ENCODE results near the gene EIF2A. TPM values are rescaled to one million over a fixed set of nuclear protein-coding genes. Genes with fewer than 3 reads are reported as not detected.

EIF2A gene
- total and polyA plus RNA-seq, 2 of the 13 experiments (the other 11 are each of a cell fraction or from before 2014, with no cell fraction given) = 124 to 139 TPM

- in situ Hi-C loops (cut with HindIII; ENCODE audit: extremely low pct_ligation_motif_present, low pct_unique_long_range_greater_than_20kb) = no loop called here
- Histone ChIP-seq H3K9ac (ENCODE audit: insufficient read depth, low read depth, low read length) (no peak overlapping the region), H3K4me1 (ENCODE audit: insufficient read depth, low read length) (peaks cover 12% of the 10 kb centered on the region), H3K27me3 (ENCODE audit: control insufficient read depth in 1 of 2, insufficient read depth in 2 of 2, low read length in 2 of 2) (no peaks in the 10 kb centered on the region), H3K36me3 (replicated peaks in 1 of 2; ENCODE audit: control insufficient read depth in 1 of 2, insufficient read depth in 2 of 2, low read length in 2 of 2) (peaks cover 0 to 4% of the 10 kb centered on the region in 2 experiments; a peak in 1 of 5 replicates), H2AFZ (ENCODE audit: low read length) (no peak overlapping the region), H3K4me2 (ENCODE audit: low read depth, low read length) (peak overlapping the region; percentile 32; the same call in 1 of the 2 replicates), H3K27ac (ENCODE audit: extremely low read length, insufficient read depth, low read length) (no peak overlapping the region), H3K9me3 (ENCODE audit: low read length) (no peaks in the 10 kb centered on the region), H3K4me3 (replicated peaks in 1 of 3; ENCODE audit: insufficient read depth in 1 of 3, low read depth in 2 of 3, low read length in 3 of 3) (no peak overlapping the region), H4K20me1 (ENCODE audit: insufficient read depth, low read length) (no peaks in the 10 kb centered on the region), H3K79me2 (ENCODE audit: insufficient read depth, low read length) (no peaks in the 10 kb centered on the region)
- intact Hi-C loops (cut with micrococcal nuclease; ENCODE audit: unreplicated experiment) = no loop called here
- FAIRE-seq (no peak), DNase-seq (ENCODE audit: low spot score) (no peak), ATAC-seq (peak; percentile 46; the same call in 1 of the 3 replicates)
- 60% methylated on average over 1 of the region's 1 CpG for WGBS (ENCODE audit: low lambda C conversion rate)
- no TSS peak for BruUV-seq (replicated peaks)
- CTCF ChIA-PET (ENCODE audit: low intra/inter-chr PET ratio, low total read pairs) = no interaction called here
- POLR2A ChIA-PET = interaction anchor here (0.6 kb wide), 1 partner anchor 1109 kb away, joined by 3 read pairs; no protein-coding TSS in a partner anchor
- no peak for TF ChIP-seq SKIL (CRISPR knock-in tag; IDR thresholded peaks at IDR 0.05; ENCODE audit: borderline replicate concordance)
- no peak for TF ChIP-seq DRAP1 (CRISPR knock-in tag; IDR thresholded peaks at IDR 0.05)
- TF ChIP-seq ZNF589 (CRISPR knock-in tag; conservative IDR thresholded peaks at IDR 0.05) = no peak
- TF ChIP-seq ZBTB4 (CRISPR knock-in tag; IDR thresholded peaks at IDR 0.05; ENCODE audit: borderline replicate concordance) = no peak
- TF ChIP-seq ARNTL (CRISPR knock-in tag; IDR thresholded peaks at IDR 0.05) = no peak
- no peak for TF ChIP-seq YEATS2 (CRISPR knock-in tag; IDR thresholded peaks at IDR 0.05; ENCODE audit: borderline replicate concordance)
- TF ChIP-seq YY1 (IDR thresholded peaks at IDR 0.05; ENCODE audit: insufficient read depth, insufficient replicate concordance, low read depth, low read length) = no peak
- no peak for TF ChIP-seq FOXO1 (CRISPR knock-in tag; IDR thresholded peaks at IDR 0.05)
- TF ChIP-seq ZNF674 (CRISPR knock-in tag; IDR thresholded peaks at IDR 0.05; ENCODE audit: low read depth) = no peak
- no peak for TF ChIP-seq ZNF557 (CRISPR knock-in tag; IDR thresholded peaks at IDR 0.05)
- no peak for TF ChIP-seq ZBTB2 (CRISPR knock-in tag; IDR thresholded peaks at IDR 0.05; ENCODE audit: low read depth)
- no peak for TF ChIP-seq ZNF546 (CRISPR knock-in tag; conservative IDR thresholded peaks at IDR 0.05)
- no peak for TF ChIP-seq THRA (CRISPR knock-in tag; IDR thresholded peaks at IDR 0.05; ENCODE audit: borderline replicate concordance)
- TF ChIP-seq CTCF (CRISPR knock-in tag; IDR thresholded peaks at IDR 0.05) = no peak
Observed at GRCh38 chr3:150635526-150635925, 88.9 kb downstream of the EIF2A start.
